AG08396 (cell line): ENCODE results near the gene IL12RB1.

ENCODE experiments used
- DNase-seq: peaks from one replicate; pipeline ENCODE4 v3.0.0; 2012; ENCODE audit warnings: low spot score, mixed read lengths

IL12RB1 gene

DNA sequence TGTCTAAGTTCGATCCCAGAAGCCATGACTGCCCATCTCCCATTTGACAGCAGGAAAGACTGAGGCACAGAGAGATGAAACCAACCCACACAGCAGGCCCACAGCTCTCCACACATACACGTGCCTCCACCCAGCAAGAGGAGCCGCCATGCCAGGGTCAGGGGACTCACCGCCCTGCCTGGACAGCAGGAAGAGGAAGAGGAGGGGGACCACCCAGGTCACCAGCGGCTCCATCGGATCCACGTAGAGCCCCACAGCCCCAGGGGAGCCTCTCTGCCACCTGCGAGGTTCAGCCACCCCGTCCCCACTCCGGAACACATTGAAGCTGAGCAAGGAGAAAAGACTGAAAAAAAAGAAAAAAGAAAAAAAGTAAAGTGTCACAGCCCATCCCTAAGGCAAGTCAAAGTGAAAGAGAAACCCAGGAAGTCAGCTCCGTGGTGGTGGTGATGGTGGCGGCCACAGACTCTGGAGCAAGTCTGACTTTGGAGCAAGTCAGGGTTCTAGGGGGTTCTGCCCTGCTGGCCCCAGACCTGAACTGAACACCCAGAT, at the start of gene IL12RB1:
Gene IL12RB1, minus strand, starts transcription at position 345 of the 549 bp plus-strand sequence. Its CDS starts 111 bp downstream, at position 234.
- DNase-seq, result peak; percentile 40

- DNase-seq, result no peak
Measured at GRCh38 chr19:18135712-18136584, 49.2 kb upstream of the IL12RB1 start.

- DNase-seq, result no peak
Measured at GRCh38 chr19:18131841-18132596, 45.3 kb upstream of the IL12RB1 start.

DNA sequence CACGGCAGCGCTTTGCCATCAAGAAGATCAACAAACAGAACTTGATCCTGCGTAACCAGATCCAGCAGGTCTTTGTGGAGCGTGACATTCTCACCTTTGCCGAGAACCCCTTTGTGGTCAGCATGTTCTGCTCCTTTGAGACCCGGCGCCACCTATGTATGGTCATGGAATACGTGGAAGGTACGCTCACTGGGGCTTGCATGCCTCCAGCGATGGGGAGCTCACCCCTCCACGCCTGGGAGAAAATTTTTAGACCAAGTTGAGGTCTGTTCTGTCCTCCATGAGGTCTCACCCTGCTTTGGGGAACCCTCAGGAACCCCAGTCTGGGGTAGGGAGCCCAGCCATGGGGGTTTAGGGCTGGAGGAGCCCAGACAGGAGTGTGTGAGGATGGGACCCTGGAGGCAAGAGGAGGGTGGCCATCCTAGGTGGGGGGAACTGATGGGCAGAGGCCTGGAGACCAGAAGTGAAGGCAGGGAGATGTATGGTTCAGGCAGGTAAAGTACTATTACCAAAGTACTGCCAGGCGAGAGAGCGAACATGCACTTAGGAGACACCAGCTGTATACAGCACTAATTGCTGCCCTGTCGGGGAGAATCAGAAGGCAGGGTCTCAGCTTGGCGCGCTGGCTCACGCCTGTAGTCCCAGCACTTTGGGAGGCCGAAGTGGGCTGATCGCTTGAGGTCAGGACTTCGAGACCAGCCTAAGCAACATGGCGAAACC, 43.9 kb upstream of the IL12RB1 start:
- DNase-seq, result no peak

- DNase-seq, result no peak
Measured at GRCh38 chr19:18128805-18129204, 42.1 kb upstream of the IL12RB1 start.

DNA sequence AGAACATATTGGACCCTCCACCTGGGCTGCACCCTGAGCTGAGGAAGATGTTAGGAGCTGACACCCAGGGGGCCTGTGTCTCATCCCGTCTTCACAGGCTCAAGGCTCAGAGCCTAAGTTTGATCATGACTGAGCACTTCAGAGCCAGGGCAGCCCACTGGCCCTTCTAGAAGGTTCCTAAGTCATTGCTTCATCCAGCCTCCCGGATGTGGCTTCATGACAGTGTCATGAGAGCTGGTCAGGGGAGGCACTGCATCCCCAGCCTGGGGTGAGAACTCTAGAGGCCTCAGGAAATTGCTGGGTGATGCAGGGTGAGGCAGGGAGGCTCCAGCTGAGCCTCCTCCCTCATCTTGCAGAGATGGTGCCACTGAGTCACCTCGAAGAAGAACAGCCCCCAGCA, 41.3 kb upstream of the IL12RB1 start:
- DNase-seq, result no peak

GRCh38 chr19:18126097-18126496, 39.4 kb upstream of the IL12RB1 start:
- no peak for DNase-seq

GRCh38 chr19:18123819-18124218, 37.1 kb upstream of the IL12RB1 start:
- DNase-seq, result no peak

DNA sequence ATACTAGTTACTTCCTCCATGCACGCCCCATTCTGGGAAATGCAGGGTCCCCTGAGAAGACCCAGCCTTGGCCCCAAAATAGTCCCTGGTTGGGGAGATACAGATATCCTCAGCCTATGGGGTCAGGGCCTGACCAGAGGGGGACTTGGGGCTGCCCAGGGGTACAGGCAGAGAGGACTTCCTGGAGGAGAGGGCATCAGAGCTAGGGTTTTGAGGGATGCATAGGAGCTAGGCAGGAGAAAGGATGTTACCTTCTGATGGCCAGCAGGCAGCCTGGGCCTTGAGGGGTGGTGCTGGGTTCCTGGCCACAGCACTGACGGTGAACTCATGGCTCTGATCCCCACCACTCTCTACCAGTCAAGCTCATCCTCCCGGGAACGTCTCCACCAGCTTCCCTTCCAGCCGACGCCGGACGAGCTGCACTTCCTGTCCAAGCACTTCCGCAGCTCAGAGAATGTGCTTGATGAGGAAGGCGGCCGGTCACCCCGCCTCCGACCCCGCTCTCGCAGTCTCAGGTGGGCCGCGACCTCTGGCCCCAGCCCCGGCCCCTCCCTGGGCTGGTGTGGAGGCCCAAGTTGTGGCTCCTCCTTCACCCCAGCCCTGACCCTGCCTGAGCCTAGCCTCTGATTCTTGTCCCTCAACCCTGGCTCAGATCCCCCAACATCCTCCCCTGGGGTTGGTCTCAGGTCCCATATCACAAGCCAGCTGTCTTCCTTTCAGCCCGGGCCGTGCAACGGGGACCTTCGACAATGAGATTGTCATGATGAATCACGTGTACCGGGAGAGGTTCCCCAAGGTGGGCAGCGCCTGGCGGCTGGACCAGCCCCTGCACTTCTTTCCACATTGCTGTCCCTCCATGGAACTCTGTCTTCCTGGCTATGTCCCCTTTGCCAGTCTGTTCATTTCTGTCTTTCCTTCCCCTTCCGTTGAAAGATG, 36.4 kb upstream of the IL12RB1 start:
- no peak for DNase-seq

DNA sequence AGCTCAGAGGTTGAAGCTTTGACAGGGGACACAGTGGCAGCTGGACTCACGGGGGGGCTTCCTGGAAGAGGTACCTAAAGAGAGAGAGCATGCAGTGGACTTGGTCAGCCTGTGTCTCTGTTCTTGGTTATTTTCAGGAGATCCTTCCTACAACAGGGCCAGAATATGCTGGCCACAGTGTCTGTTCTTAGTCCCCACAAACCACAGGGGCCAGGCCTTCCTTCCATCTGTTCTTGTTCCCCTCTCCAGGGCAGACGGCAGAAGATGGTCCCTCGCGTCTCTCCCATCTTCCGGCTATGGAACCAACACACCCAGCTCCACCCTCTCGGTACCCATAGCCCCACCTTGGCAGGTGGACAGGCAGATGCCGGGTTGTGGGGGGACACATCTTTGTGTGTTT, 35.7 kb upstream of the IL12RB1 start:
- no peak for DNase-seq

- DNase-seq, result no peak
Measured at GRCh38 chr19:18121166-18121565, 34.4 kb upstream of the IL12RB1 start.

GRCh38 chr19:18120127-18120526, 33.4 kb upstream of the IL12RB1 start:
- no peak for DNase-seq

GRCh38 chr19:18119717-18120105, 33.0 kb upstream of the IL12RB1 start:
- no peak for DNase-seq

DNA sequence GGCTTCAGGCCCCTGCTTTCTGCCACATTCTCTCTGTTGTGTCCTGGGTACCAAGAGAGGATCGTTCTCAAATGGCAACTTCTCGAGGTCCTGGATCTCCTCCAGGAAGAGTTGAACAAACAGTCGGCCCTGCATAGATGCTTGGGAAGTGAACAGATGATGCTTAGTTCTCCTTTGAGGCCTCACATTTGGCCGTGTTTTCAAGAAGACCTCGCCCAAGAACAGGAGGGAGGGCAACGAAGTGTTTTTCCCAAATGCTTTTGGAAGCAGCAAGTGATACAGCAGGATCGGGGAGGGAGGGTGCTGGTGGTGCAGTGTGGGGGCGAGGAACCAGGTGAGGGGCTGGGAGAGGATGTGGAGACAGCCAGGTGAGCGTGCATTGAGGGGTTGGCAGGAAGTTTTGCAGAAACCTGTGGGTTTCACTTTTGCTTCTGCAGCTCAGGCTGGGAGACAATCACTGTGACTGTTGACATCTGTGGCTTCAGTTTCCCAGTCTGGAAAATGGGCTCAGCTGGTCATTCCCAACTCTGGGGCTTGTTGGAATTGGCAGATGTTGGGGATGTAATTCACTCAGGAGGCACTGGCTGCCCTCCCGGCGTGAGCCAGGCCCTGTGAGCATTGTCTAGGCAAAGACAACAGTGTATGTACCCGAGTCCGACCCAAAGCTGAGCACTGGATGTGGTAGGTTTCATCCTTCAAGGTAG, 32.4 kb upstream of the IL12RB1 start:
- DNase-seq, result no peak

GRCh38 chr19:18118420-18119012, 31.8 kb upstream of the IL12RB1 start:
- no peak for DNase-seq

DNA sequence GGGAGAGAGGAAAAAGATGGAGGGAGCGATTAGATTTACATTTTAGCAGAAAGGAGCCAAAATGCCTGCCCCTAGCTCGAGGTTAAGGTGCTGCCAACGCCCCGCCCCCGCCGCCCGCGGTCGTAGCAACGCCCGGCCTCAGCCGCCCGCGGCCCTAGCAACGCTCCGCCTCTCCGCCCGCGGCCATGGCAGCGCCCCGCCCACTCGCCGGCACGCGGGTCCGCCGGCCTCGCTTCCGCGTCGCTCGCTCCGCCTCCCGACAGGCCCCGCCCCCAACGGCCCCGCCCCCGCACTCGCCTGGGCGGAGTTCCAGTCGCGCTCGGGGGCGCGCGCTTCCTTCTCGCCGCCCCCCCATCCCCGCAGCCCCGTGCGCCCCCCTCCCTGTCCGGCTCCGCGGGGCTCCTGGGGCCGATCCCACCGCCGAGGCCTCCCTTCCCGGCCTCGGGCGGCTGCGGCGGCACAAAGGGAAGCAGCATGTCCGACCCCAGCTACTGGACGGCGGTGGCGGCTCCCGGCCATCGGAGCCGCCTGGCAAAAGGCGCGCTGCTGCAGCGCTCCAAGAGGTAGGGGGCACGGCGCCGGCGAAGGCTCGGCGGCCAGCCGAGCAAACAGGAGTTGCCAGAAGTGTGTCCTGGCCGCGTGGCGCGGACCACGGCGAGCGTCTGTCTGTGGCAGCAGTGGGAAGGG, 31.1 kb upstream of the IL12RB1 start:
- DNase-seq, result peak; percentile 100

- DNase-seq, result no peak
Measured at GRCh38 chr19:18117364-18117691, 30.6 kb upstream of the IL12RB1 start.

DNA sequence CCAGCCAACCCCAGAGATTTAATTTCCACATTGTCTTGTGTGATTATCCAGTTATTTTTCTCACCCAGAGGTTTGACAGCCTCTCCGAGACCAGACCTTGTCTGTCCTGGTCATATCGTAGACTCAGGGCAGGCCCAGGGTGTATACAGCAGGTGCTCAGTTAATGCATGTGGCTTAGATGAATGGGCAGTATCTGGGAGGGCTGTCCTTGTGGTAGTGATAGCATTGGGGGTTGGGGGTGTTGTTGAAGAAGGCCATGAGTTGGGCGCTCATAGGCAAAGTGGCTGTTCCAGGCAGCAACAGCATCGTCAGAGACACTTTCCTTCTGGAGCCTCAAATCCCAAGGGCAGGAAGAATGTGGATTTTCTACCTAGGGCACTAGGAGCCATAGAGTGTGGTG, 27.7 kb upstream of the IL12RB1 start:
- no peak for DNase-seq

DNA sequence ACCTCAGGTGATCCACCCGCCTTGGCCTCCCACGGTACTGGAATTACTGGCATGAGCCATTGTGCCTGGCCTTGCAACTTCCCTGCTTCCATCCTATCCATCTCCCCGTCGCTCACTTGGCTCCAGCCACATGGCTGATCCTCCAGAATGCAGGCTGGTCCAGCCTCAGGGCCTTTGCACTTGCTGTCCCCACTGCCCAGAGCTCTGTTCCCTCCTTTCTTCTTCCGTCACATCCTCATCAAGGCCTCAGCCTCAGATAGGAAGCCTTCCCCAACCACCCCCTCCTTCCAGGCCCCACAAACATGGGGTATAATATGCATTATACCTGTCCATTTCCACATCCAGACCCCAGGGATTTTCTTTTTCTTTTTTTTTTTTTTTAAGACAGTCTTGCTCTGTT, 27.1 kb upstream of the IL12RB1 start:
- DNase-seq, result no peak
